ENCODE results near the gene NCS1.
A peak's percentile ranks its signal among the peaks of the same experiment; 100 is the strongest.

Gene NCS1

GRCh38 chr9:130192382-130192999, 20.3 kb downstream of the NCS1 start (continued):
- TF ChIP-seq, protein P1, sequence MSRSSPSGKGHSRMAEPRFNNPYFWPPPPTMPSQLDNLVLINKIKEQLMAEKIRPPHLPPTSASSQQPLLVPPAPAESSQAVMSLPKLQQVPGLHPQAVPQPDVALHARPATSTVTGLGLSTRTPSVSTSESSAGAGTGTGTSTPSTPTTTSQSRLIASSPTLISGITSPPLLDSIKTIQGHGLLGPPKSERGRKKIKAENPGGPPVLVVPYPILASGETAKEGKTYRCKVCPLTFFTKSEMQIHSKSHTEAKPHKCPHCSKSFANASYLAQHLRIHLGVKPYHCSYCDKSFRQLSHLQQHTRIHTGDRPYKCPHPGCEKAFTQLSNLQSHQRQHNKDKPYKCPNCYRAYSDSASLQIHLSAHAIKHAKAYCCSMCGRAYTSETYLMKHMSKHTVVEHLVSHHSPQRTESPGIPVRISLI (tag by site-specific recombination; IDR thresholded peaks at IDR 0.05) = no peak
- TF ChIP-seq GLIS2 (tag by site-specific recombination; IDR thresholded peaks at IDR 0.05) (peak; percentile 24; the same call in 1 of the 2 replicates), ZNF837 (tag by site-specific recombination; IDR thresholded peaks at IDR 0.05) (no peak), ZNF274 (IDR thresholded peaks at IDR 0.05; ENCODE audit: low read length) (no peak), ZNF274 (tag by site-specific recombination; IDR thresholded peaks at IDR 0.05; ENCODE audit: borderline replicate concordance) (no peak), ZNF175 (tag by site-specific recombination; IDR thresholded peaks at IDR 0.05) (no peak), ZNF645 (tag by site-specific recombination; IDR thresholded peaks at IDR 0.05) (no peak), ZNF660 (tag by site-specific recombination; IDR thresholded peaks at IDR 0.05) (no peak), ZNF513 (tag by site-specific recombination; IDR thresholded peaks at IDR 0.05) (no peak), ZNF426 (tag by site-specific recombination; IDR thresholded peaks at IDR 0.05) (no peak), ZBTB26 (tag by site-specific recombination; optimal IDR thresholded peaks at IDR 0.05) (no peak), ZNF629 (tag by site-specific recombination; IDR thresholded peaks at IDR 0.05) (no peak), ZNF223 (tag by site-specific recombination; IDR thresholded peaks at IDR 0.05) (no peak), ZNF394 (tag by site-specific recombination; IDR thresholded peaks at IDR 0.05; ENCODE audit: borderline replicate concordance) (peak; percentile 24; the same call in 1 of the 2 replicates), ZBTB21 (tag by site-specific recombination; IDR thresholded peaks at IDR 0.05) (no peak), TCF7L2 (IDR thresholded peaks at IDR 0.05; ENCODE audit: borderline replicate concordance, low read depth, low read length) (no peak), ZFP69B (tag by site-specific recombination; IDR thresholded peaks at IDR 0.05) (no peak), ZNF280C (tag by site-specific recombination; IDR thresholded peaks at IDR 0.05) (no peak), GLIS1 (tag by site-specific recombination; IDR thresholded peaks at IDR 0.05) (peak; percentile 42; the same call in 1 of the 2 replicates), TRIM28 (IDR thresholded peaks at IDR 0.05; ENCODE audit: borderline replicate concordance, low read length) (no peak), ZNF600 (tag by site-specific recombination; IDR thresholded peaks at IDR 0.05) (no peak), SP3 (tag by site-specific recombination; IDR thresholded peaks at IDR 0.05) (no peak), ZNF488 (tag by site-specific recombination; IDR thresholded peaks at IDR 0.05) (no peak), ZNF341 (tag by site-specific recombination; IDR thresholded peaks at IDR 0.05; ENCODE audit: low read depth) (peak; percentile 70), ZNF324 (tag by site-specific recombination; IDR thresholded peaks at IDR 0.05) (no peak)
- TF ChIP-seq, protein P2, sequence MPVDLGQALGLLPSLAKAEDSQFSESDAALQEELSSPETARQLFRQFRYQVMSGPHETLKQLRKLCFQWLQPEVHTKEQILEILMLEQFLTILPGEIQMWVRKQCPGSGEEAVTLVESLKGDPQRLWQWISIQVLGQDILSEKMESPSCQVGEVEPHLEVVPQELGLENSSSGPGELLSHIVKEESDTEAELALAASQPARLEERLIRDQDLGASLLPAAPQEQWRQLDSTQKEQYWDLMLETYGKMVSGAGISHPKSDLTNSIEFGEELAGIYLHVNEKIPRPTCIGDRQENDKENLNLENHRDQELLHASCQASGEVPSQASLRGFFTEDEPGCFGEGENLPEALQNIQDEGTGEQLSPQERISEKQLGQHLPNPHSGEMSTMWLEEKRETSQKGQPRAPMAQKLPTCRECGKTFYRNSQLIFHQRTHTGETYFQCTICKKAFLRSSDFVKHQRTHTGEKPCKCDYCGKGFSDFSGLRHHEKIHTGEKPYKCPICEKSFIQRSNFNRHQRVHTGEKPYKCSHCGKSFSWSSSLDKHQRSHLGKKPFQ (tag by site-specific recombination; IDR thresholded peaks at IDR 0.05) = no peak
- TF ChIP-seq, protein P3, sequence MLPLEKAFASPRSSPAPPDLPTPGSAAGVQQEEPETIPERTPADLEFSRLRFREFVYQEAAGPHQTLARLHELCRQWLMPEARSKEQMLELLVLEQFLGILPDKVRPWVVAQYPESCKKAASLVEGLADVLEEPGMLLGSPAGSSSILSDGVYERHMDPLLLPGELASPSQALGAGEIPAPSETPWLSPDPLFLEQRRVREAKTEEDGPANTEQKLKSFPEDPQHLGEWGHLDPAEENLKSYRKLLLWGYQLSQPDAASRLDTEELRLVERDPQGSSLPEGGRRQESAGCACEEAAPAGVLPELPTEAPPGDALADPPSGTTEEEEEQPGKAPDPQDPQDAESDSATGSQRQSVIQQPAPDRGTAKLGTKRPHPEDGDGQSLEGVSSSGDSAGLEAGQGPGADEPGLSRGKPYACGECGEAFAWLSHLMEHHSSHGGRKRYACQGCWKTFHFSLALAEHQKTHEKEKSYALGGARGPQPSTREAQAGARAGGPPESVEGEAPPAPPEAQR (tag by site-specific recombination; IDR thresholded peaks at IDR 0.05) = no peak
- TF ChIP-seq, protein P4, sequence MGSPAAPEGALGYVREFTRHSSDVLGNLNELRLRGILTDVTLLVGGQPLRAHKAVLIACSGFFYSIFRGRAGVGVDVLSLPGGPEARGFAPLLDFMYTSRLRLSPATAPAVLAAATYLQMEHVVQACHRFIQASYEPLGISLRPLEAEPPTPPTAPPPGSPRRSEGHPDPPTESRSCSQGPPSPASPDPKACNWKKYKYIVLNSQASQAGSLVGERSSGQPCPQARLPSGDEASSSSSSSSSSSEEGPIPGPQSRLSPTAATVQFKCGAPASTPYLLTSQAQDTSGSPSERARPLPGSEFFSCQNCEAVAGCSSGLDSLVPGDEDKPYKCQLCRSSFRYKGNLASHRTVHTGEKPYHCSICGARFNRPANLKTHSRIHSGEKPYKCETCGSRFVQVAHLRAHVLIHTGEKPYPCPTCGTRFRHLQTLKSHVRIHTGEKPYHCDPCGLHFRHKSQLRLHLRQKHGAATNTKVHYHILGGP (tag by site-specific recombination; IDR thresholded peaks at IDR 0.05) = no peak
